SK-N-SH treated with all-trans-retinoic acid at 6 μM for 48 hours (cell line): ENCODE results near the gene CSDE1.
"Not testable (repeated sequence)": the region's sequence is repeated elsewhere in the genome, so short reads cannot be mapped to it uniquely, and the experiment has no call there.

ENCODE experiments used
- CSDC2 ChIP-seq: fragments of 250-450 bp; sonication (Bioruptor Pico); IDR thresholded peaks from 2 replicates; pipeline ENCODE4 v1.5.0; 2020; ENCODE audit warnings: mild to moderate bottlenecking, moderate library complexity
- TSHZ2 ChIP-seq: fragments of 250-450 bp; sonication (Bioruptor Pico); IDR thresholded peaks from 2 replicates; pipeline ENCODE4 v1.5.0; 2020; ENCODE audit warnings: mild to moderate bottlenecking, moderate library complexity
- ZFP3 ChIP-seq: fragments of 250-450 bp; sonication (Bioruptor Pico); IDR thresholded peaks from 2 replicates; pipeline ENCODE4 v1.5.0; 2020; ENCODE audit warnings: mild to moderate bottlenecking, moderate library complexity

- TF ChIP-seq CSDC2, TSHZ2, ZFP3 (CRISPR knock-in tag): not testable (repeated sequence)
These were observed 28.7 kb upstream of the CSDE1 start for GRCh38 chr1:114786440-114786839.
